Upper lobe of right lung (tissue), 1 donor: ENCODE data around the gene NCAPD3. TPM values are rescaled to one million over a fixed set of nuclear protein-coding genes. Genes with fewer than 3 reads are reported as not detected.

Source experiments
- ATAC-seq: fragments of 200-7000 bp; cut with Tn5 transposase; one replicate; pipeline ENCODE4 v1.9.1; 2020; ENCODE audit warnings: mild to moderate bottlenecking, moderate library complexity
- DNase-seq: peaks from one replicate; pipeline ENCODE4 v3.0.0-alpha.2; 2020
- H3K27ac ChIP-seq: fragments of 200-600 bp; one replicate; pipeline ENCODE4 v1.8.0; 2022
- H3K27me3 ChIP-seq: fragments of 200-600 bp; one replicate; pipeline ENCODE4 v1.8.0; 2022; ENCODE audit warnings: mild to moderate bottlenecking
- H3K36me3 ChIP-seq: fragments of 200-600 bp; one replicate; pipeline ENCODE4 v1.8.0; 2022
- H3K4me1 ChIP-seq: fragments of 200-600 bp; one replicate; pipeline ENCODE4 v1.8.0; 2022
- H3K4me3 ChIP-seq: fragments of 200-600 bp; one replicate; pipeline ENCODE4 v1.8.0; 2022; ENCODE audit warnings: mild to moderate bottlenecking
- H3K9me3 ChIP-seq: fragments of 200-600 bp; one replicate; pipeline ENCODE4 v1.8.0; 2022
- intact Hi-C: fragments of 100-400 bp; cut with DNase I; formaldehyde crosslinking; loops from one replicate; pipeline ENCODE4 v1.11.0; 2022
- total RNA-seq: library from RNA; stranded (reverse); fragmentation: NEBNext Ultra II Directional; extraction: Animal tissue kit (Norgen Biotek cat#: 25700); gene quantifications from one replicate; pipeline ENCODE4 v1.2.1, GENCODE V29; 2021
- TF ChIP-seq, protein P1 (sequence below): fragments of 200-600 bp; IDR thresholded peaks from one replicate; pipeline ENCODE4 v1.8.0; 2022; ENCODE audit warnings: antibody characterized with exemption
- donor health status: DM: no; HTN: yes; CAD: no; lungs with severe emphysema.

Gene NCAPD3
- total RNA-seq, 1 donor from 2014 or later: 17.3 TPM

DNA sequence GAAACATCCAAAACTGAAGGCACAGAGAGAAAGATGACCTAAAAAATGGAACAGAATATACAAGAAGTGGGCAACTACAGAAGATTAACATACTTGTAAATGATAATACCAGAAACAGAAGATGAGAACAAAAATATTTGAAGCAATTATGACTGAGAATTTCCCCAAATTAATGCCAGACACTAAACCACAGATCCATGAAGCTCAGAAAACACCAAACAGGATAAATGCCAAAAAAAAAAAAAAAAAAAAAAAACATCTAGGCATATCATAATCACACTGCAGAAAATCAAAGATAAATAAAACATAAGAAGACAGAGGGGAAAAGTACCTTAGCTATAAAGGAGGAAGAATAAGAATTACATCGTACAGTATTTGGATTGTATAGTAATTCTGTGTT, 89.6 kb downstream of the NCAPD3 start:
- no peaks in the 10 kb centered on the region for H3K36me3 ChIP-seq
- H3K27ac ChIP-seq: no peak overlapping the region
- DNase-seq (no peak), ATAC-seq (no peak)
- no peak overlapping the region for H3K4me3 ChIP-seq
- H3K27me3 ChIP-seq: no peaks in the 10 kb centered on the region
- no peaks in the 10 kb centered on the region for H3K9me3 ChIP-seq
- no peaks in the 10 kb centered on the region for H3K4me1 ChIP-seq
- TF ChIP-seq, protein P1, sequence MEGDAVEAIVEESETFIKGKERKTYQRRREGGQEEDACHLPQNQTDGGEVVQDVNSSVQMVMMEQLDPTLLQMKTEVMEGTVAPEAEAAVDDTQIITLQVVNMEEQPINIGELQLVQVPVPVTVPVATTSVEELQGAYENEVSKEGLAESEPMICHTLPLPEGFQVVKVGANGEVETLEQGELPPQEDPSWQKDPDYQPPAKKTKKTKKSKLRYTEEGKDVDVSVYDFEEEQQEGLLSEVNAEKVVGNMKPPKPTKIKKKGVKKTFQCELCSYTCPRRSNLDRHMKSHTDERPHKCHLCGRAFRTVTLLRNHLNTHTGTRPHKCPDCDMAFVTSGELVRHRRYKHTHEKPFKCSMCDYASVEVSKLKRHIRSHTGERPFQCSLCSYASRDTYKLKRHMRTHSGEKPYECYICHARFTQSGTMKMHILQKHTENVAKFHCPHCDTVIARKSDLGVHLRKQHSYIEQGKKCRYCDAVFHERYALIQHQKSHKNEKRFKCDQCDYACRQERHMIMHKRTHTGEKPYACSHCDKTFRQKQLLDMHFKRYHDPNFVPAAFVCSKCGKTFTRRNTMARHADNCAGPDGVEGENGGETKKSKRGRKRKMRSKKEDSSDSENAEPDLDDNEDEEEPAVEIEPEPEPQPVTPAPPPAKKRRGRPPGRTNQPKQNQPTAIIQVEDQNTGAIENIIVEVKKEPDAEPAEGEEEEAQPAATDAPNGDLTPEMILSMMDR: no peak
- intact Hi-C loops: no loop called here

DNA sequence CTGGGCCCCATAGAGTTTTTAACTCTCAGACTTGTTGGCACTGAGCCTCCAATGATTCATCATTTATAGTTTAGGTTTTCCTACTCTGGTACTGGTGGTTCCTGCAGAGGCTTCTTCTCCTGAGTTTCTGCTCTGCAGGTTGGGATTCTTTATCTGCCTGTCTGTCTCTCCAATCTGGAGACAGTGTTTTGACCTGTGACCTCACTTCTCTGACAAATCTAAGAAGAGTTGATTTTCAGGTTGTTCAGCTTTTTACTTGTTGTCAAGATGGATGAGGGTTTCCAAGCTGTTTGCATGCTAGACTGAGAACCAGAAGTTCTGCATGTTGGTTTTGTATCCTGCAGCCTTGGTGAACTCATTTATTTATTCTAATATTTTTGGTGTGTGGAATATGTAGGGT, 91.0 kb downstream of the NCAPD3 start:
- H3K9me3 ChIP-seq: no peaks in the 10 kb centered on the region
- H3K4me1 ChIP-seq: no peaks in the 10 kb centered on the region
- H3K36me3 ChIP-seq: no peaks in the 10 kb centered on the region
- no peaks in the 10 kb centered on the region for H3K27me3 ChIP-seq
- intact Hi-C loops: no loop called here
- H3K4me3 ChIP-seq: no peak overlapping the region
- DNase-seq: no peak
- H3K27ac ChIP-seq: no peak overlapping the region
- ATAC-seq: no peak
- TF ChIP-seq, protein P1: no peak

DNA sequence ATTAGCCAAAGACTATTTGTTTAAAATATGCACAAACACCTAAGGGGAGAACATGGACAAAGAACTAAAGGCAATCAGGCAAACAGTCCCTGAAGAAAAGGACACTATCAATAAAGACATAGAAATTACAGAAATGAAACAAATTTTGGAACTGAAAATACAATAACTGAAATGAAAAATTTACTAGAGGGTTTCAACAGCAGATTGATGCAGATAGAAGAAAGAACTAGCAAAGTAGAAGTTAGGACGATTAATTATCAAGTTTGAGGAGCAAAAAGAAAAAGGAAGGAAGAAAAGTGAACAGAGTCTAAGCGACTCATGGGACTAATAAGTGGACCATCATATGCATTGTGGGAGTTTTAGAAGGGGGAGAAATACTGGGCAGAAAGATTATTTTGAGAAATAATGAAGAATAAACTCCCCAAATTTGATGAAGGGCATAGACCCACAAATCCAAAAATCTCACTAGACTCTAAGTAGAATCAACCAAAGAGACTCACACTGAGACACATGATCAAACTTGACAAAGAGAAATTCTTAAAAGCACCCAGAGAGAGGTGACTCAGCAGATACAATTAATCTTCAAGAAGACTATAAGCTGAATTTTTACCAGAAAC, 92.0 kb downstream of the NCAPD3 start:
- DNase-seq (no peak), ATAC-seq (no peak)
- Histone ChIP-seq H3K27me3 (no peaks in the 10 kb centered on the region), H3K27ac (no peak overlapping the region), H3K4me1 (no peaks in the 10 kb centered on the region), H3K36me3 (no peaks in the 10 kb centered on the region), H3K4me3 (no peak overlapping the region), H3K9me3 (no peaks in the 10 kb centered on the region)
- intact Hi-C loops: no loop called here
- TF ChIP-seq, protein P1: no peak

DNA sequence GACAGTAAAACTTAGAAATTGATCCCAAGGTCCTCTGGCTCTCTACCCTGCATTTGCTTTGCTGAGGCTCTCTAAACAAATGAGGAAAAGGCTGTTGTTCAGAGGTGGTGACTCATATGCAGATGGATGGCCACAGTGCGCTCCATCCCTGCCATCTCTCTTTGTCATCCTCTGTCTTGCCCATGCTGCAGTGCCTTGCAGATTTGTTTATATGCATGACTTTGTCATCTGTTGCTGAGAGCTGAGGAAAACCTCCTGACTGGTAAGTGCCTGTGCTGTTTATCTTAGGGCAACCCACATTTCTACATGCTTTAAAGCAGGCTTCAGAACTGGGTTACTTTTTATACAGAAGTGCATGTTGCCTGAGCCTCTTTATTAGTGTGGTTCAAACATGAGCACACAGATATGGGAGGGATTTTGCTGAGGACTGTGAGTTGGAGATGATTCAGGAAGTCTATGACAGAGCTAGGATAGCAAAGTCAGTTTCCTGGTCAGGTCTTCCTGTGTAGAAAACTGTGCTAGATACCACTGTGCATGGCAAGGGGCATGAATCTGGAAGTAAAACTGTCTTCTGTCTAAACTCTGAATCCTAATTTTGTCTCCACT, 97.4 kb downstream of the NCAPD3 start:
- no peaks in the 10 kb centered on the region for H3K36me3 ChIP-seq
- no peaks in the 10 kb centered on the region for H3K9me3 ChIP-seq
- H3K4me1 ChIP-seq: peaks cover 22% of the 10 kb centered on the region
- intact Hi-C loops: no loop called here
- H3K4me3 ChIP-seq: no peak overlapping the region
- DNase-seq (no peak), ATAC-seq (peak; percentile 33)
- H3K27ac ChIP-seq: peak overlapping the region; percentile 25
- peaks cover 10% of the 10 kb centered on the region for H3K27me3 ChIP-seq
- TF ChIP-seq, protein P1: no peak

DNA sequence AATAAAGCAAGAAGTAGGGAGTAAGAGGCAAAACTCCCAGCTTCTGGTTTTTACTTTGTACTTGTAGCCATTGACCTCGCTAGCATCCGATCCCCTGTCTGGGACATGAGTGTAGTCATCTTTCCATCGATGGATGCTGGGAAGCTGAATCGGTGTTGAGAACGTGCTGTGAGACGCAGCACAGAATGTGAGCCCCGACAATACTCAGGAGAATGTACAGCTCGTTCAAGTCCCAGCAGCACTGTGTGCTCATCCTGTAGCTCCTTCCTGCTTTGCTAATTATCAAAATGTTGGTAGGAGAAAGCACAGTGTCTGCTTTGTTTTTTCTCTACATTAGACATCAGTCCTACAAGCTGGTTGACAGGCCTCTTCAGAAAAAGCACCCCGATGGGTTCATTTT, 98.3 kb downstream of the NCAPD3 start:
- Histone ChIP-seq H3K27ac (peak overlapping the region; percentile 25), H3K4me1 (peaks cover 27% of the 10 kb centered on the region), H3K9me3 (no peaks in the 10 kb centered on the region), H3K4me3 (peak overlapping the region; percentile 39), H3K27me3 (peaks cover 12% of the 10 kb centered on the region), H3K36me3 (no peaks in the 10 kb centered on the region)
- intact Hi-C loops: no loop called here
- ATAC-seq (no peak), DNase-seq (no peak)
- TF ChIP-seq, protein P1: no peak
